ENCODE measurements around the gene HTT-AS.

Gene HTT-AS

GRCh38 chr4:3115637-3116270 lies 41.4 kb upstream of the HTT-AS start:
- no peak overlapping the region for H3K4me3 ChIP-seq
- peaks cover 4% of the 10 kb centered on the region; the same call in 1 of the 2 replicates for H3K9me3 ChIP-seq (ENCODE audit: low read depth, low read length)
- no peak overlapping the region for H3K9ac ChIP-seq (ENCODE audit: insufficient read length)
- peaks cover 77% of the 10 kb centered on the region for H3K36me3 ChIP-seq (ENCODE audit: insufficient read depth, low read length)
- no peak overlapping the region for H3K27ac ChIP-seq
- TF ChIP-seq FOXP2 (optimal IDR thresholded peaks at IDR 0.05; ENCODE audit: control extremely low read depth, extremely low read length, insufficient read depth): no peak
- DNase-seq (ENCODE audit: low read depth, low spot score): no peak

DNA sequence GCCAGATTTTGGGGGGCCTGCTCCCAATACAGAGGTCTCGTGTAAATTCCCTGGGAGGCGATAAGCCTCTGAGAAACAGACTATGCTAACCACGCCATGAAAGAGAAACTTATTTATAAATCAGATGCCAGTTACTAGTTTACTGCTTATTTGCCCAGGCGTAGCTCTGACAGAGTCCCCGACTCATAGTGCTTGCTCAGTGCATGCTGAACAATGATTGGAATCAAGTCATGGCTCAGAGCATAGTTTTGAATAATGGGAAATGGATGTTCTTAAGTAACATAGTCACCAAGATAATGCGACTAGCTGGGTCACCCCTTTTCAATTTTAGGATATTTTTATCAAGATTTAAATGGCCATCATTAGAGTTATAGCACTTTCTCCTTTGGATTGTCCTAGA lies 40.0 kb upstream of the HTT-AS start:
- no peak overlapping the region for H3K27ac ChIP-seq
- H3K36me3 ChIP-seq (ENCODE audit: insufficient read depth, low read length): peaks cover 67% of the 10 kb centered on the region
- H3K4me3 ChIP-seq: no peak overlapping the region
- DNase-seq (ENCODE audit: low read depth, low spot score): no peak
- TF ChIP-seq POLR2AphosphoS5 (IDR thresholded peaks at IDR 0.05; ENCODE audit: borderline replicate concordance, low read depth, low read length): no peak
- TF ChIP-seq FOXP2 (optimal IDR thresholded peaks at IDR 0.05; ENCODE audit: control extremely low read depth, extremely low read length, insufficient read depth): no peak
- TF ChIP-seq EZH2 (IDR thresholded peaks at IDR 0.05): no peak
- no peaks in the 10 kb centered on the region for H3K9me3 ChIP-seq (ENCODE audit: low read depth, low read length)
- H3K9ac ChIP-seq (ENCODE audit: insufficient read length): no peak overlapping the region

DNA sequence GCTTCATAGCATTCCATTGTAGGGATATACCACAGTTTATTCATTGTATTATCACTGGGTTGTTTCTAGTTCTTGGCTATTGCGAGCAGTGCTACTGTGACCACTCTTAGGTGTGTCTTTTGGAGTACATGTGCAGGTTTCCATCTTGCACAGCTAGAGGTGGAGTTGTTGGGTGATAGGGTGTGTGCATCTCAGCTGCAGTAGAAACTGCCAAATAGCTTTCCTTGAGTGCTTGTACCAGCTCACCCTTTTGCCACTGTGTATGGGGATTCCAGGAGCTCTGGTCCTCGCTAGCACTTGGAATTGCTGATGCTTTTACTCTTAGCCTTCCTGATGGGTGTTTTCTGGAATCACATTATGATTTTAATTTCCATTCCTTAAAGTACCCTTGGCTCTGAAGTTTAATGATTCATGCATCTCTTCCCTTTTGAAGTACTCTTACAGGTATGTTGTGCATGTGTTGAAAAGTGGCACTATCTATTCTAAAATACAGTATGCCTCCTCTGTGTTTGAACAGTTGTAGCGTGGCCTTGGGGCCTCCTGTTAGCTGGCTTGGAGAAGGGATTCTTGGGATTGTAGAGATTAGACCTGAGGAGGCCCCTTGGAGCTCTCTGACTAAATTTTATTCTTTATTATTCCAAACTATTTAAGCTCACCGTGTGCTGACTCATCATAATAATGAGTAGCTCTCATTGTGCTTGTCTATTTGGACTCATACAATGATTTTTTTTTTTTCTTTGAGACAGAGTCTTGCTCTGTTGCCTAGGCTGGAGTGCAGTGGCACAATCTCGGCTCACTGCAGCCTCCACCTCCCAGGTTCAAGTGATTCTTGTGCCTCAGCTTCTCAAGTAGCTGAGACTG lies 38.5 kb upstream of the HTT-AS start:
- TF ChIP-seq POLR2AphosphoS5 (IDR thresholded peaks at IDR 0.05; ENCODE audit: borderline replicate concordance, low read depth, low read length): no peak
- no peak for TF ChIP-seq FOXP2 (optimal IDR thresholded peaks at IDR 0.05; ENCODE audit: control extremely low read depth, extremely low read length, insufficient read depth)
- no peak for DNase-seq (ENCODE audit: low read depth, low spot score)
- Histone ChIP-seq H3K27ac (no peak overlapping the region), H3K9me3 (ENCODE audit: low read depth, low read length) (no peaks in the 10 kb centered on the region), H3K9ac (ENCODE audit: insufficient read length) (no peak overlapping the region), H3K4me3 (no peak overlapping the region), H3K36me3 (ENCODE audit: insufficient read depth, low read length) (peaks cover 70% of the 10 kb centered on the region)

- H3K27ac ChIP-seq: no peak overlapping the region
- H3K36me3 ChIP-seq (ENCODE audit: insufficient read depth, low read length): peaks cover 70% of the 10 kb centered on the region
- DNase-seq (ENCODE audit: low read depth, low spot score): no peak
- no peak overlapping the region for H3K9ac ChIP-seq (ENCODE audit: insufficient read length)
- H3K9me3 ChIP-seq (ENCODE audit: low read depth, low read length): no peaks in the 10 kb centered on the region
- no peak for TF ChIP-seq EZH2 (IDR thresholded peaks at IDR 0.05)
- no peak for TF ChIP-seq POLR2AphosphoS5 (IDR thresholded peaks at IDR 0.05; ENCODE audit: borderline replicate concordance, low read depth, low read length)
- TF ChIP-seq FOXP2 (optimal IDR thresholded peaks at IDR 0.05; ENCODE audit: control extremely low read depth, extremely low read length, insufficient read depth): no peak
- H3K4me3 ChIP-seq: no peak overlapping the region
Observed at GRCh38 chr4:3112201-3112600, 37.9 kb upstream of the HTT-AS start.

- peaks cover 68% of the 10 kb centered on the region for H3K36me3 ChIP-seq (ENCODE audit: insufficient read depth, low read length)
- H3K9me3 ChIP-seq (ENCODE audit: low read depth, low read length): no peaks in the 10 kb centered on the region
- H3K4me3 ChIP-seq: no peak overlapping the region
- H3K9ac ChIP-seq (ENCODE audit: insufficient read length): no peak overlapping the region
- H3K27ac ChIP-seq: no peak overlapping the region
- DNase-seq (ENCODE audit: low read depth, low spot score): no peak
- TF ChIP-seq EZH2 (IDR thresholded peaks at IDR 0.05) (no peak), FOXP2 (optimal IDR thresholded peaks at IDR 0.05; ENCODE audit: control extremely low read depth, extremely low read length, insufficient read depth) (no peak), POLR2AphosphoS5 (IDR thresholded peaks at IDR 0.05; ENCODE audit: borderline replicate concordance, low read depth, low read length) (no peak)
Observed at GRCh38 chr4:3111461-3111860, 37.1 kb upstream of the HTT-AS start.

- Histone ChIP-seq H3K9me3 (ENCODE audit: low read depth, low read length) (no peaks in the 10 kb centered on the region), H3K4me3 (no peak overlapping the region), H3K36me3 (ENCODE audit: insufficient read depth, low read length) (peaks cover 42% of the 10 kb centered on the region), H3K27ac (no peak overlapping the region), H3K9ac (ENCODE audit: insufficient read length) (no peak overlapping the region)
- TF ChIP-seq POLR2AphosphoS5 (IDR thresholded peaks at IDR 0.05; ENCODE audit: borderline replicate concordance, low read depth, low read length): no peak
- no peak for TF ChIP-seq EZH2 (IDR thresholded peaks at IDR 0.05)
- no peak for TF ChIP-seq FOXP2 (optimal IDR thresholded peaks at IDR 0.05; ENCODE audit: control extremely low read depth, extremely low read length, insufficient read depth)
- no peak for DNase-seq (ENCODE audit: low read depth, low spot score)
Observed at GRCh38 chr4:3108211-3108610, 33.9 kb upstream of the HTT-AS start.

- Histone ChIP-seq H3K36me3 (ENCODE audit: insufficient read depth, low read length) (peaks cover 38% of the 10 kb centered on the region), H3K4me3 (no peak overlapping the region), H3K27ac (no peak overlapping the region), H3K9me3 (ENCODE audit: low read depth, low read length) (no peaks in the 10 kb centered on the region), H3K9ac (ENCODE audit: insufficient read length) (no peak overlapping the region)
- no peak for TF ChIP-seq FOXP2 (optimal IDR thresholded peaks at IDR 0.05; ENCODE audit: control extremely low read depth, extremely low read length, insufficient read depth)
- no peak for TF ChIP-seq EZH2 (IDR thresholded peaks at IDR 0.05)
- no peak for TF ChIP-seq POLR2AphosphoS5 (IDR thresholded peaks at IDR 0.05; ENCODE audit: borderline replicate concordance, low read depth, low read length)
- no peak for DNase-seq (ENCODE audit: low read depth, low spot score)
Observed at GRCh38 chr4:3107691-3108121, 33.4 kb upstream of the HTT-AS start.

DNA sequence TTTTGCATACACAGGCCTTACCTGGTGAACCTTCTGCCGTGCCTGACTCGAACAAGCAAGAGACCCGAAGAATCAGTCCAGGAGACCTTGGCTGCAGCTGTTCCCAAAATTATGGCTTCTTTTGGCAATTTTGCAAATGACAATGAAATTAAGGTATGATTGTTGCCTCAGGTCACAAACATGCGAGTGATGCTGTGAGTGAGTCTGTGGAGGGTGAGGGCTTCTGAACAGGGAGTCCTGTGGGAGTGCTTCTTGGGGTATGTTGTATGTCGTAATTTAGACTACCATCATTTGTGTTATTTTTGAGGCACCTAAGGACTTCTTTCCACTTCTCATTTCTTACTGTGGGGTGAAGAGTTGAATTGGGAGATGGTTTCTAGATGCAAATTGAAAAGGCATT lies 32.9 kb upstream of the HTT-AS start:
- Histone ChIP-seq H3K4me3 (no peak overlapping the region), H3K36me3 (ENCODE audit: insufficient read depth, low read length) (peaks cover 37% of the 10 kb centered on the region), H3K27ac (no peak overlapping the region), H3K9ac (ENCODE audit: insufficient read length) (no peak overlapping the region), H3K9me3 (ENCODE audit: low read depth, low read length) (no peaks in the 10 kb centered on the region)
- TF ChIP-seq FOXP2 (optimal IDR thresholded peaks at IDR 0.05; ENCODE audit: control extremely low read depth, extremely low read length, insufficient read depth) (no peak), EZH2 (IDR thresholded peaks at IDR 0.05) (no peak), POLR2AphosphoS5 (IDR thresholded peaks at IDR 0.05; ENCODE audit: borderline replicate concordance, low read depth, low read length) (no peak)
- DNase-seq (ENCODE audit: low read depth, low spot score): no peak

All from SK-N-MC (cell line).